ENCODE data around the gene OSBPL8.
"Not testable (repeated sequence)": the region's sequence is repeated elsewhere in the genome, so short reads cannot be mapped to it uniquely, and the experiment has no call there.

The OSBPL8 gene

GRCh38 chr12:76519538-76519937 is 40.0 kb downstream of the OSBPL8 start:
- DNase-seq = no peak

GRCh38 chr12:76518699-76519098 is 40.9 kb downstream of the OSBPL8 start:
- DNase-seq = no peak

GRCh38 chr12:76515271-76515670 is 44.3 kb downstream of the OSBPL8 start:
- DNase-seq = no peak

GRCh38 chr12:76511116-76511716 is 48.4 kb downstream of the OSBPL8 start:
- DNase-seq = not testable (repeated sequence)

GRCh38 chr12:76508128-76508980 is 51.2 kb downstream of the OSBPL8 start:
- DNase-seq = no peak

GRCh38 chr12:76506149-76506548 is 53.4 kb downstream of the OSBPL8 start:
- DNase-seq = no peak

- DNase-seq = no peak
These were observed 54.5 kb downstream of the OSBPL8 start for GRCh38 chr12:76505050-76505449.

- no peak for DNase-seq
These were observed 55.0 kb downstream of the OSBPL8 start for GRCh38 chr12:76504606-76505005.

GRCh38 chr12:76503957-76504356 is 55.6 kb downstream of the OSBPL8 start:
- DNase-seq = no peak

- no peak for DNase-seq
These were observed 58.2 kb downstream of the OSBPL8 start for GRCh38 chr12:76501390-76501789.

- DNase-seq = not testable (repeated sequence)
These were observed 60.4 kb downstream of the OSBPL8 start for GRCh38 chr12:76499136-76499535.

GRCh38 chr12:76495556-76495955 is 64.0 kb downstream of the OSBPL8 start:
- DNase-seq = no peak

GRCh38 chr12:76491292-76491691 is 68.3 kb downstream of the OSBPL8 start:
- no peak for DNase-seq

- no peak for DNase-seq
These were observed 68.8 kb downstream of the OSBPL8 start for GRCh38 chr12:76490763-76491162.

- no peak for DNase-seq
These were observed 69.8 kb downstream of the OSBPL8 start for GRCh38 chr12:76489737-76490136.

- no peak for DNase-seq
These were observed 73.6 kb downstream of the OSBPL8 start for GRCh38 chr12:76486011-76486410.

GRCh38 chr12:76480796-76481195 is 78.8 kb downstream of the OSBPL8 start:
- no peak for DNase-seq

- DNase-seq = no peak
These were observed 81.5 kb downstream of the OSBPL8 start for GRCh38 chr12:76478045-76478444.

GRCh38 chr12:76472862-76473261 is 86.7 kb downstream of the OSBPL8 start:
- peak in 1 of 2 experiments; percentile 29 for DNase-seq

GRCh38 chr12:76471579-76471978 is 88.0 kb downstream of the OSBPL8 start:
- DNase-seq = no peak

GRCh38 chr12:76470028-76470939 is 89.3 kb downstream of the OSBPL8 start:
- no peak for DNase-seq

- no peak for DNase-seq
These were observed 94.9 kb downstream of the OSBPL8 start for GRCh38 chr12:76464631-76465166.

GRCh38 chr12:76462668-76463224 is 96.8 kb downstream of the OSBPL8 start:
- no peak for DNase-seq
